Liver (tissue), 9 donors: Measurements from ENCODE around the gene SLIT1. TPM values are rescaled to one million over a fixed set of nuclear protein-coding genes. Genes with fewer than 3 reads are reported as not detected.

Experiments used
- DNase-seq: peaks from one replicate; pipeline ENCODE4 v3.0.0-alpha.2; 2017; ENCODE audit warnings: low spot score
- H3K27ac ChIP-seq, 2 donors: one replicate each; pipeline ENCODE4 v1.7.0; 2013; ENCODE audit warnings: inconsistent platforms in 2 of 2, low read length in 2 of 2, control low read depth in 1 of 2, low read depth in 1 of 2, mild to moderate bottlenecking in 1 of 2
- H3K27me3 ChIP-seq, 4 donors: one replicate each; pipeline versions ENCODE4 v1.6.1 to v1.7.0; 2013; ENCODE audit warnings: low read length in 3 of 4, inconsistent platforms in 1 of 4, mild to moderate bottlenecking in 1 of 4, moderate library complexity in 1 of 4; ENCODE audit not compliant: control insufficient read depth in 4 of 4, insufficient read depth in 4 of 4
- H3K36me3 ChIP-seq, 4 donors: one replicate each; pipeline versions ENCODE4 v1.6.1 to v1.7.0; 2013; ENCODE audit warnings: low read length in 3 of 4, mild to moderate bottlenecking in 3 of 4, low read depth in 1 of 4, moderate library complexity in 1 of 4; ENCODE audit not compliant: control insufficient read depth in 4 of 4, insufficient read depth in 3 of 4
- H3K4me1 ChIP-seq, 4 donors: one replicate each; pipeline versions ENCODE4 v1.6.1 to v1.7.0; 2013; ENCODE audit warnings: low read length in 3 of 4, mild to moderate bottlenecking in 3 of 4, moderate library complexity in 1 of 4; ENCODE audit not compliant: control insufficient read depth in 4 of 4, insufficient read depth in 4 of 4
- H3K4me3 ChIP-seq, 3 donors: one replicate each; pipeline versions ENCODE4 v1.6.1 to v1.7.0; 2013; ENCODE audit warnings: low read length in 3 of 3, control low read depth in 1 of 3, low read depth in 1 of 3, mild to moderate bottlenecking in 1 of 3
- H3K9ac ChIP-seq, 2 donors: one replicate each; pipeline ENCODE4 v1.7.0; 2013; ENCODE audit warnings: low read length in 2 of 2, mild to moderate bottlenecking in 2 of 2, moderate library complexity in 2 of 2, control low read depth in 1 of 2, low read depth in 1 of 2
- H3K9me3 ChIP-seq, 4 donors: one replicate each; pipeline versions ENCODE4 v1.6.1 to v1.7.0; 2013; ENCODE audit warnings: low read length in 3 of 4; ENCODE audit not compliant: control insufficient read depth in 4 of 4
- CTCF ChIP-seq: fragments of 150-350 bp; IDR thresholded peaks from 2 replicates; pipeline ENCODE4 v1.5.1; 2017; ENCODE audit warnings: improper control_type of control experiment, low read depth, low read length; ENCODE audit not compliant: missing input control
- EGR1 ChIP-seq, 2 donors: IDR thresholded peaks; 2 replicates each; pipeline ENCODE4 v1.6.1; 2016 to 2018; ENCODE audit warnings: antibody characterized with exemption in 2 of 2, low read depth in 2 of 2
- FOXA1 ChIP-seq: IDR thresholded peaks from 2 replicates; pipeline ENCODE4 v1.6.1; 2016; ENCODE audit warnings: antibody characterized with exemption
- GABPA ChIP-seq, 2 donors: IDR thresholded peaks in 1 of 2; conservative IDR thresholded peaks in 1 of 2; 2 replicates each; pipeline ENCODE4 v1.6.1; 2016; ENCODE audit warnings: antibody characterized with exemption in 2 of 2, mild to moderate bottlenecking in 1 of 2, moderate library complexity in 1 of 2
- HNF4A ChIP-seq, 2 donors: conservative IDR thresholded peaks; 2 replicates each; pipeline ENCODE4 v1.6.1; 2016; ENCODE audit warnings: antibody characterized with exemption in 2 of 2, mild to moderate bottlenecking in 2 of 2
- HNF4G ChIP-seq: IDR thresholded peaks from 2 replicates; pipeline ENCODE4 v1.6.1; 2016; ENCODE audit warnings: antibody characterized with exemption
- MAX ChIP-seq: IDR thresholded peaks from 2 replicates; pipeline ENCODE4 v1.6.1; 2016; ENCODE audit warnings: antibody characterized with exemption
- NR2F2 ChIP-seq: IDR thresholded peaks from 2 replicates; pipeline ENCODE4 v1.6.1; 2016; ENCODE audit warnings: antibody characterized with exemption
- RAD21 ChIP-seq, 2 donors: IDR thresholded peaks; 2 replicates each; pipeline ENCODE4 v1.6.1; 2016; ENCODE audit warnings: antibody characterized with exemption in 2 of 2, mild to moderate bottlenecking in 2 of 2
- REST ChIP-seq: IDR thresholded peaks from 2 replicates; pipeline ENCODE4 v1.6.1; 2016; ENCODE audit warnings: antibody characterized with exemption, mild to moderate bottlenecking
- RXRA ChIP-seq, 2 donors: IDR thresholded peaks; 2 replicates each; pipeline ENCODE4 v1.6.1; 2017 to 2018; ENCODE audit warnings: antibody characterized with exemption in 2 of 2, mild to moderate bottlenecking in 1 of 2
- SP1 ChIP-seq: IDR thresholded peaks from 2 replicates; pipeline ENCODE4 v1.6.1; 2018; ENCODE audit warnings: antibody characterized with exemption, mild to moderate bottlenecking
- YY1 ChIP-seq: IDR thresholded peaks from 2 replicates; pipeline ENCODE4 v1.6.1; 2016; ENCODE audit warnings: antibody characterized with exemption, mild to moderate bottlenecking
- ZBTB33 ChIP-seq: IDR thresholded peaks from 2 replicates; pipeline ENCODE4 v1.6.1; 2016; ENCODE audit warnings: antibody characterized with exemption
- WGBS: extraction: QIAGEN DNeasy Blood & Tissue Kit; methylation state at CpG from one replicate; pipeline ENCODE4 v1.1.7; 2013; 5-methylcytosine and 5-hydroxymethylcytosine counted together
- polyA plus RNA-seq, 2 donors: library from polyadenylated mRNA; stranded (reverse) in 1 of 2; unstranded in 1 of 2; fragments of 200-250 nt in 1 of 2; fragments of >200 nt in 1 of 2; fragmentation: Nextera tagmentation in 1 of 2; extraction: Ambion mirVana in 1 of 2; gene quantifications; one replicate each; pipeline versions ENCODE4 v1.2.1 to v1.2.3, GENCODE V29; 2013 to 2015
- total RNA-seq, 2 donors: library from RNA; depleted of rRNA; stranded (reverse); fragments of >200 nt; gene quantifications; one replicate each; pipeline ENCODE4 v1.2.3, GENCODE V29; 2014
- donor health status: healthy.
- donor health status: healthy.
- donor health status: healthy.
- donor health status: healthy.
- donor health status: healthy.

The SLIT1 gene
- total and polyA plus RNA-seq, 4 donors: under 0.01 to 0.14 (median 0.06) TPM

- no peak for TF ChIP-seq NR2F2
- TF ChIP-seq HNF4G: no peak
- TF ChIP-seq ZBTB33: no peak
- TF ChIP-seq REST: no peak
- TF ChIP-seq RAD21 (IDR thresholded peaks at IDR 0.05): no peak
- TF ChIP-seq EGR1 (IDR thresholded peaks at IDR 0.05; ENCODE audit: low read depth in 2 of 2): no peak
- no peak for TF ChIP-seq SP1
- TF ChIP-seq RXRA (IDR thresholded peaks at IDR 0.05): no peak
- no peak for TF ChIP-seq MAX
- Histone ChIP-seq H3K9ac (no peak overlapping the region), H3K36me3 (no peaks in the 10 kb centered on the region), H3K9me3 (no peaks in the 10 kb centered on the region), H3K4me1 (no peaks in the 10 kb centered on the region), H3K27me3 (peaks cover 0 to 4% (median 0%) of the 10 kb centered on the region in 4 donors), H3K27ac (no peak overlapping the region), H3K4me3 (no peak overlapping the region)
- no peak for DNase-seq
- 21% methylated on average over 15 of the region's 15 CpGs for WGBS
These were observed 96.4 kb downstream of the SLIT1 start for GRCh38 chr10:97089209-97089870.

GRCh38 chr10:97087296-97087695 is 98.5 kb downstream of the SLIT1 start:
- no peaks in the 10 kb centered on the region for H3K27me3 ChIP-seq

More at GRCh38 chr10:97087296-97087695, 98.5 kb downstream of the SLIT1 start:
- Histone ChIP-seq H3K9me3 (no peaks in the 10 kb centered on the region), H3K4me3 (no peak overlapping the region), H3K27ac (no peak overlapping the region), H3K36me3 (no peaks in the 10 kb centered on the region), H3K9ac (no peak overlapping the region), H3K4me1 (no peaks in the 10 kb centered on the region)
- DNase-seq: no peak
- 41% methylated on average over 9 of the region's 9 CpGs for WGBS
- TF ChIP-seq HNF4A (conservative IDR thresholded peaks at IDR 0.05) (no peak), MAX (no peak), SP1 (no peak), CTCF (no peak), GABPA (IDR thresholded peaks at IDR 0.05 in 1 of 2, conservative IDR thresholded peaks at IDR 0.05 in 1 of 2) (no peak), YY1 (no peak), RAD21 (IDR thresholded peaks at IDR 0.05) (no peak), NR2F2 (no peak), FOXA1 (no peak)
